Osteoblast (primary cell): ENCODE data around the gene FBXL7. TPM values are rescaled to one million over a fixed set of nuclear protein-coding genes. Genes with fewer than 3 reads are reported as not detected.

Experiments used
- DNase-seq: peaks from one replicate; pipeline ENCODE4 v3.0.0; 2011; ENCODE audit warnings: low spot score, mixed read lengths; ENCODE audit not compliant: insufficient read length; ENCODE audit errors: missing footprints
- H2AFZ ChIP-seq: 2 replicates; pipeline ENCODE4 v1.6.0; 2011; ENCODE audit warnings: mild to moderate bottlenecking, low read length
- H3K27ac ChIP-seq: 2 replicates; pipeline ENCODE4 v1.5.1; 2011; ENCODE audit warnings: mild to moderate bottlenecking, low read depth, low read length, moderate library complexity
- H3K27me3 ChIP-seq: 2 replicates; pipeline ENCODE4 v1.6.0; 2012; ENCODE audit warnings: mild to moderate bottlenecking, control low read depth, inconsistent platforms, low read length, moderate library complexity; ENCODE audit not compliant: insufficient read depth
- H3K36me3 ChIP-seq: 2 replicates; pipeline ENCODE4 v1.5.1; 2011; ENCODE audit warnings: mild to moderate bottlenecking, low read length, control low read depth, moderate library complexity; ENCODE audit not compliant: insufficient read depth
- H3K4me1 ChIP-seq: 2 replicates; pipeline ENCODE4 v1.5.1; 2011; ENCODE audit warnings: mild to moderate bottlenecking, low read length, control low read depth, moderate library complexity; ENCODE audit not compliant: insufficient read depth
- H3K4me2 ChIP-seq: 2 replicates; pipeline ENCODE4 v1.6.0; 2011; ENCODE audit warnings: mild to moderate bottlenecking, low read length; ENCODE audit not compliant: insufficient read depth
- H3K4me3 ChIP-seq: fragments of 200-600 bp; sonication (generic); 3 replicates; pipeline ENCODE4 v1.5.1; 2012; ENCODE audit warnings: mild to moderate bottlenecking, low read length, inconsistent platforms; ENCODE audit not compliant: insufficient read depth
- H3K79me2 ChIP-seq: 2 replicates; pipeline ENCODE4 v1.6.0; 2012; ENCODE audit warnings: mild to moderate bottlenecking, low read length, control low read depth, inconsistent platforms; ENCODE audit not compliant: insufficient read depth
- H3K9me3 ChIP-seq: 2 replicates; pipeline ENCODE4 v1.5.1; 2011; ENCODE audit warnings: low read depth, low read length, control low read depth
- H4K20me1 ChIP-seq: 2 replicates; pipeline ENCODE4 v1.6.0; 2012; ENCODE audit warnings: mild to moderate bottlenecking, low read length, control low read depth; ENCODE audit not compliant: insufficient read depth
- CTCF ChIP-seq: IDR thresholded peaks from 2 replicates; pipeline ENCODE4 v1.5.1; 2011; ENCODE audit warnings: mild to moderate bottlenecking, low read depth, low read length, moderate library complexity; ENCODE audit errors: extremely low read depth
- total RNA-seq: library from RNA; depleted of rRNA; stranded (reverse); fragments of >200 nt; gene quantifications from 2 replicates; pipeline ENCODE4 v1.2.3, GENCODE V29; 2012

FBXL7 gene
- total RNA-seq, 1 donor = 13.4 TPM

GRCh38 chr5:15606197-15606596 is 106.2 kb downstream of the FBXL7 start:
- no peak for TF ChIP-seq CTCF
- no peak overlapping the region for H3K27ac ChIP-seq

DNA sequence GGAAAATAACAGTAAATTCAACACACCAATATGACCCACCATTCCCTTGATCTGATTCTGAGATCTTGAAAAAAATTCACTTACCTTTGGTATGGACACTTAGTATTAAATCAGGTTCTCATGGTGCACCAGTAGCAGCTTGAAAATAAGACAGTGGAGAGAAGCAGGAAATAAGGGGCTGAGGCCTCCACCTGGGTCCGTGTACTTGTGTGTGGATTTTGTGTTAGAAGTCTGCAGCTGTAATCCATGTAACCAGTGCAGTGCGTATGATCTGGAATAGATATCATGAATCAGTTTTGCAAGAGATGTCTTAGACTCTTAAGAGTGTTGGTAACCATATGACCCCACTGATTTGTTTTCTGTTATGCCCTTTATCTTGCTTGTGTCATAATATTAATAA is 107.1 kb downstream of the FBXL7 start:
- Histone ChIP-seq H3K4me1 (no peaks in the 10 kb centered on the region), H3K4me2 (no peak overlapping the region), H4K20me1 (peaks cover 10% of the 10 kb centered on the region), H3K79me2 (no peaks in the 10 kb centered on the region), H3K27ac (no peak overlapping the region), H3K9me3 (no peaks in the 10 kb centered on the region), H3K36me3 (no peaks in the 10 kb centered on the region), H3K4me3 (no peak overlapping the region), H3K27me3 (no peaks in the 10 kb centered on the region), H2AFZ (no peak overlapping the region)
- DNase-seq = no peak
- no peak for TF ChIP-seq CTCF

More at GRCh38 chr5:15606197-15606596, 106.2 kb downstream of the FBXL7 start:
- DNase-seq = no peak
- H3K36me3 ChIP-seq = no peaks in the 10 kb centered on the region
- H3K4me2 ChIP-seq = no peak overlapping the region
- peaks cover 10% of the 10 kb centered on the region for H4K20me1 ChIP-seq
- no peaks in the 10 kb centered on the region for H3K27me3 ChIP-seq
- no peak overlapping the region for H2AFZ ChIP-seq
- H3K4me3 ChIP-seq = no peak overlapping the region
- H3K4me1 ChIP-seq = no peaks in the 10 kb centered on the region
- H3K79me2 ChIP-seq = no peaks in the 10 kb centered on the region
- no peaks in the 10 kb centered on the region for H3K9me3 ChIP-seq

DNA sequence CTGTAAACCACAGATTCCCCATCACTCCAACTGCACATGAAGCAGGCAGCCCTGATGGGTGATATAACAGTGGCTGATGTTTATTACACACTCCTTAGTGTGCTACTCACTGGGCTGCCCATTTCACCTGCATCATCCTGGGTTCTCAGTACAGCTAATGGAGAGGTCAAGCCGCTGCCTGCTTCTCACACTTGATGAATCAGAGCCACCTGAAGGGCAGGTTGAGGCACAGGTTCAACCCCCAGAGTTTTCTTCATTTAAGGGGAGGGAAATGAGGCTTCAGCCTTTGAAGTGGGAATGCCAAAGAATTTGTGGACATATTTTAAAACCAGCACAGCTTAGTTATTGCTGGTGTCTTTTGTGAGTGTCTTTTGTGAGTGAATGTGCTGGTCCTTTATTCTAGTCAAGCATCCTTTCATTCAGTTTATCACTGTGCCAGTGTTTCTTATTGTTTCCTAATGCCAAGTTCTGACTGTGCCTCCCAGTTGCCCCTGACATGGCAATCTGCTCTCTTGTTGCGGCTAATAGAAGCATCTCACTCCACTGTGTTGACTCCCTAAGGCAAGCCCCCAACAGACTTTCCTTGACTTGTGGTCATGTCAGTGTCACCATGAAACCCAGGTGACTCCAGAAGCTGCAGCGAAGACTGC is 109.2 kb downstream of the FBXL7 start:
- Histone ChIP-seq H4K20me1 (peaks cover 10% of the 10 kb centered on the region), H3K4me2 (no peak overlapping the region), H3K79me2 (peaks cover 6% of the 10 kb centered on the region), H3K36me3 (no peaks in the 10 kb centered on the region), H3K27me3 (no peaks in the 10 kb centered on the region), H3K27ac (no peak overlapping the region), H3K4me3 (no peak overlapping the region), H3K4me1 (no peaks in the 10 kb centered on the region), H2AFZ (no peak overlapping the region), H3K9me3 (no peaks in the 10 kb centered on the region)
- TF ChIP-seq CTCF = no peak
- DNase-seq = no peak

DNA sequence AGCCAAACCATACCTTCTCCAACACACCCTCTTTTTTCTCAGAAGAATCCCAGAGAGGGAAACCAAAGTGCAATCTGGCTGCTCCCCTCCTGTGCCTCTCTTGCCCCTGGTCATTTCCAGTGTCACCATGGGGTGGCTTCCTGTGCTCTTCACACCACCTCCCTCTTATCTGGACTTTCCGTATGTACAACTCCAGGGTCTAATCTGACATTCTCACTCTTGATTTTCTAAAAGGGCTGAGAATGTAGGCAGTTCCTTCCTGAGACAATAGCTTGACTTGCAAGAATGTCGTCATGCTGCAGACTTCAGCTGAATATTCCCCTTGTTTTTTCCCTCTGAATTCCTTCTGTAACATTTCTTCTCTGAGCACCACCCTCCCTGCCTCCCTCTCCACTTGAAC is 110.2 kb downstream of the FBXL7 start:
- H3K4me3 ChIP-seq = no peak overlapping the region

More for the DNA sequence above, 110.2 kb downstream of the FBXL7 start:
- Histone ChIP-seq H3K27me3 (no peaks in the 10 kb centered on the region), H2AFZ (no peak overlapping the region), H3K4me1 (no peaks in the 10 kb centered on the region), H3K36me3 (no peaks in the 10 kb centered on the region), H3K4me2 (no peak overlapping the region), H4K20me1 (peaks cover 8% of the 10 kb centered on the region), H3K79me2 (peaks cover 10% of the 10 kb centered on the region), H3K27ac (no peak overlapping the region), H3K9me3 (no peaks in the 10 kb centered on the region)
- no peak for TF ChIP-seq CTCF
- no peak for DNase-seq
